ENCODE data around the gene RAP1GAP2. TPM values are rescaled to one million over a fixed set of nuclear protein-coding genes. Genes with fewer than 3 reads are reported as not detected.

Gene RAP1GAP2
- total and polyA plus RNA-seq, 2 of the 8 experiments (the other 6 are each of a cell fraction or from before 2014, with no cell fraction given), result 24.0 to 63.8 TPM

DNA sequence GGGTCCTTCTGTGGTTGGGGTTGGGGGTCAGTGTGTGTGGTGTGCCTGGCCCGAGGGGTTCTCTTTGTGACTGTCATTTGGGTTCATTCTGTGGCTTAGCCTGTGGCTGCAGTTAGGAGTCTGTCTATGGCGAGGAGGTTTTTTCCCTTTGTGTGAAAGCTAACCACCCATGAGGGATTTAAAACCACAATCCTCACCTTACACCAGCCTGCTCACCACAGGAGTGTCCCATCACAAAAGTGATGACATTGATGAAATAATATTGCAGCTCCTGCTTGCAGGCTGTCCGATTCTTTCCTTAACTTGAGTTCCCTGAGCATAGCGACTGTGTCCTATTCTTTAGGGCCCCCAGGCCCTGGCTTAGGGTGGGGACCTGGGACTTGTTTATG, 113.6 kb downstream of the RAP1GAP2 start (continued):
- TF ChIP-seq PHF8 (conservative IDR thresholded peaks at IDR 0.05; ENCODE audit: low read depth, low read length) (no peak), CHD2 (IDR thresholded peaks at IDR 0.05; ENCODE audit: low read length) (no peak), BCL11A (IDR thresholded peaks at IDR 0.05; ENCODE audit: low read depth in 2 of 2, low read length in 2 of 2) (no peak), GABPA (IDR thresholded peaks at IDR 0.05; ENCODE audit: borderline replicate concordance, insufficient read depth, low read length) (no peak), SP1 (IDR thresholded peaks at IDR 0.05; ENCODE audit: low read depth, low read length) (no peak), POLR2AphosphoS5 (IDR thresholded peaks at IDR 0.05; ENCODE audit: low read depth, low read length) (no peak), JUN (IDR thresholded peaks at IDR 0.05; ENCODE audit: low read depth, low read length) (no peak), BRCA1 (IDR thresholded peaks at IDR 0.05; ENCODE audit: low read depth, low read length) (no peak)
